HG02981 (cell line): ENCODE measurements around the gene SERPINA6.
"Not testable (repeated sequence)": the region's sequence is repeated elsewhere in the genome, so short reads cannot be mapped to it uniquely, and the experiment has no call there.

Source experiments
- ATAC-seq: cut with Tn5 transposase; IDR thresholded peaks from one replicate; pipeline ENCODE4 v1.9.1; 2021; ENCODE audit warnings: mild to moderate bottlenecking, moderate library complexity; ENCODE audit not compliant: unreplicated experiment

Gene SERPINA6

DNA sequence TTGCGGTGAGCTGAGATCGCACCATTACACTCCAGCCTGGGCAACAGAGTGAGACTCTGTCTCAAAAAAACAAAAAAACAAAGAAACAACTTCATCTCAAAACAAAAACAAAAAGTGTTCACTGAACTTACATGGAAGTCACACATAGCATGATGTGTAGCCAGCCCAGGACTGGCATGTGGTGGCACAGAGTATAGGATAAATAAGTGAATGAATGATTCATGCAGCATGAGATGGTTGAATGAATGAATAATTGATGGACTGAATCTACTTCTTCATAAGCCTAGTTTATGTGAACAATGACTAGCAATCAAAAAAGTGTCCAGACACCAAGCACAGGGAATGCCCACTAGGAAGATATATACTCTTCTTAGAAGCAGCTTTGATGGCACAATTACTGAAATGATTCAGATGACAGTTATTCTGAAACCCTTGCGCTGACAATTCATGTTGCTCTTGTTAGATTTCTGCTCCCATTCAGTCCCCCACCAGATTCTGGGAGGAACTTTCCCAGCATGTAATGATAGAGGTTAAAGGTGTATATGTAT is 31.6 kb upstream of the SERPINA6 start:
- ATAC-seq: no peak

DNA sequence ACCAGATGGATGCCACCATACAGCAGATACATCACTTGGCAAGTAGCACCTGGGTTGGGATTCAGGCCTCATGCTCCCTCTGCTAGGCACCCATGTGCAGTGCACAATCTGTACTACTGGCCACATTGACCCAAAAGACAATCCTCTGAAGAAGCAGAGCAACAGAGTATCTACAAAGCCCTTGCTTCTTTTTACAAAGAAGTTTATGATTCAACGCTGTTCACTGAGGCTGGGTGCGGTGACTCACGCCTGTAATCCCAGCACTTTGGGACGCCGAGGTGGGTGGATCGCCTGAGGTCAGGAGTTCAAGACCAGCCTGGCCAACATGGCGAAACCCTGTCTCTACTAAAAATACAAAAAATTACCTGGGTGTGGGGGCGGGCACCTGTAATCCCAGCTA is 31.1 kb upstream of the SERPINA6 start:
- not testable (repeated sequence) for ATAC-seq

DNA sequence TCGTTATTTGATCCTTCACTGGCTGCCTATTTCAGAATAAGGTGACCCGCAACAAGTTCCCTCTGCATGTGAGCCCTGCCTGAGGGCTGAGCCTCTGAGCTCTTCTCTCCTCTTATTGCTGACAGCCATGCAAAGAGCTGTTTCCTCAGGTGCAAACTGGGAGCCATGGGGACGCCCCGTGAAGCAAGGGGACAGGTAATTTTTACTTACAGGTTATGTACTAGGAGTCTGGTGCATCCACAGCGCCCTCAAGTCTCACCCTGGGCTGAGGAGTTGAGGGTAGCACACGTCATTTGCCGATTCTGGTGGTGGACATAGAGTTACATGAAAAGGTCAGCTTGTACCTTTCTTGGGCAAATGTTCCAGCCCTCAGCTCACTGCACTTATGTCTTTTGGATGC is 26.1 kb upstream of the SERPINA6 start:
- no peak for ATAC-seq

DNA sequence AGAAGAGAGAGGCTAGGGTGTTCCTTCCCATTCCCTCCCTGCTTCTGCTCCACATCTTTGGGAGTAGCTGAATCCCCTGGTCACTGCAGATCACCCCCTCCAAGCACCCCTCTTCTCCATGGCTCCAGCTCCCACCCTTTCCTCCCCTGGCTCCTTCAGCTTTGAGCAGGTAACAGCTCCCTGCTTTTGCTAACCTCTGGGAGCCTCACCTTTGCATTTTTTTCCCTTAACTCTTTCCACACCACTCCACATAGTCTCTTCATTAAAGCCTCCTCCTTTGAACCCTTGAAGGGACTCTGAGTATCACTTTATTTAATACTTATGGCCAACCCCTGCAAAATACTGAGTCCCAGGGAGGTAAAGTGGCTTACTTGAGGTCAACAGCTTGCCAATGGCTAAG is 25.7 kb upstream of the SERPINA6 start:
- ATAC-seq: no peak

DNA sequence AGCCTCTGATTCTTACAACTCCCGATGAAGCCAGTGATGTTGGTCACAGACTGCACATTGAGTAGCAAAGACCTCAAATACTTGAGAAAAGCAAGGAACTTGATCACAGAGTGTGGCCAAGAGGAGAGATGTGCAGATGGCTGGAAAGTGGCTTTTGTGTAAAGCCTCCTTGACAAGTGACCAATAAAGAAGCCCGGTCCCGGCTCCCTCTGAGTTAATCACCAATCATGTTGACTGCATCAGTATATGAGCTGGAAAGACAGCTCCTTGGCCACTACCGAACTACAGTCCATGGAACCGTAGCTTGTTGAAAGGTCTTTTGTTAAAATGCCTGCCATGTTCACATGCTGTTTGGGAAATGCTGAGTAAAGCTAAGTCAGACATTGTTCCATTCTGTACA is 23.7 kb upstream of the SERPINA6 start:
- no peak for ATAC-seq

DNA sequence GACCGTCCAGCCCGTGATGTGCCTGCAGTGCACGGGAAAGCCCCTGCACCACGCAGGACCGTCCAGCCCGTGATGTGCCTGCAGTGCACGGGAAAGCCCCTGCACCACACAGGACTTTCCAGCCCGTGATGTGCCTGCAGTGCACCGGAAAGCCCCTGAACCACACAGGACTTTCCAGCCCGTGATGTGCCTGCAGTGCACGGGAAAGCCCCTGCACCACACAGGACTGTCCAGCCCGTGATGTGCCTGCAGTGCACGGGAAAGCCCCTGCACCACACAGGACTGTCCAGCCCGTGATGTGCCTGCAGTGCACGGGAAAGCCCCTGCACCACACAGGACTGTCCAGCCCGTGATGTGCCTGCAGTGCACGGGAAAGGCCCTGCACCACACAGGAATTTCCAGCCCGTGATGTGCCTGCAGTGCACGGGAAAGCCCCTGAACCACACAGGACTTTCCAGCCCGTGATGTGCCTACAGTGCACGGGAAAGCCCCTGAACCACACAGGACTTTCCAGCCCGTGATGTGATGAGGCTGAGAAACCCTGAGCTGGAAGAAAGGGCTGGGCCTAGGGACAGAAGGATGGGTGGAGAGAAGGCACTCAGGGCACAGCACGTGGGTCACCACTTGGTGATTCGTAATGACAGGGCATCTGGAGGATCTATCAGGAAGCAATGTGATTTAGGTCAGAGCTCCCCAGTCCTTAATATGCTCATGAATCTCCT is 23.1 kb upstream of the SERPINA6 start:
- peak; percentile 60 for ATAC-seq

DNA sequence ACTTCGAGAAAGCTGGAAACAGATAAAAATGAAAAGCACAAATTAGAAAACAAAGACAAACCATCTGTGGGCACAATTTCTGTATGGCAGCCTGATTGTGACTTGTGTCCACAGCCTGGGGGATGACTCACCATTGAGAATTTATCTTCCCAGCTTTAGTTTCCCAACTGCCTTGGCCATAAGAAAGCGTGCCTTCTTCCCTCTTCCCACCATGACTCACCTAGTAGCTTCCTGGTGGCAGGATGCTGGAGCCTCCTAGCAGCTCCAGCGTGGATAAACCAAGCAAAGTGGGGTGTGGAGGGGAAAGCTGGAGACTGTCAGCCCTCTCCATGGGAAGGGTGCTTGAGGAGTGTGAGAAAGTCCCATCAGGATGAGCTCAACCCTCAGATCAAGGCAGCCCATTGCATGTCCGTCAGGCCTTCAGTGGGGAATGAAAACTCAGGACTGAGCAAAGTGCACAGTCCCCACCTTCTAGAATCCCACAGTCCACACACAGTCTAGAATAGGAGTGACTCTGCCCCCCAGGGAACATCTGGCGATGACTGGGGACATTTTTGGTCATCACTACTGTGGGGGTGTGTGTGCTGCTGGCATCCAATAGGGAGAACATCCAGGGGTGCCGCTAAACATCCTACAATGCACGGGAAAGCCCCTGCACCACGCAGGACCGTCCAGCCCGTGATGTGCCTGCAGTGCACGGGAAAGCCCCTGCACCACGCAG is 22.4 kb upstream of the SERPINA6 start:
- ATAC-seq: no peak

DNA sequence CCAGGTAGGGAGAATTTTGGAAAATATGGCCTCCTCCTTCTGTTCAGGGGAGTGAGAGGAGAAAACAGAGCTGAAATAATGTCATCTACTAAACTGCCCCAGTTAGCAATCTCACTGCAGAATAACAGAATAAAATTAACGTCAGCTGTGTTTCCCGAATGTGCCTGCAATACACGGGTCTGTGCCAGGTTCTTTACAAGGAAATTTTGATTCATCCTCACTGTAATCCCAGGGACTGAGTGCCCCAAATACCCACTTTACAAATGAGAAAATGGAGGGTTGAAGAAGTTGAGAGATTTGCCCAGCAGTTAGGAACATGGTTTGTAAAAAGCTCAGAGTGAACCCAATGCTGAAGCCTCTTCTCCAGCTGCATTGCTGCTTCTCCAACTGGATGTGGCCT is 21.3 kb upstream of the SERPINA6 start:
- no peak for ATAC-seq

DNA sequence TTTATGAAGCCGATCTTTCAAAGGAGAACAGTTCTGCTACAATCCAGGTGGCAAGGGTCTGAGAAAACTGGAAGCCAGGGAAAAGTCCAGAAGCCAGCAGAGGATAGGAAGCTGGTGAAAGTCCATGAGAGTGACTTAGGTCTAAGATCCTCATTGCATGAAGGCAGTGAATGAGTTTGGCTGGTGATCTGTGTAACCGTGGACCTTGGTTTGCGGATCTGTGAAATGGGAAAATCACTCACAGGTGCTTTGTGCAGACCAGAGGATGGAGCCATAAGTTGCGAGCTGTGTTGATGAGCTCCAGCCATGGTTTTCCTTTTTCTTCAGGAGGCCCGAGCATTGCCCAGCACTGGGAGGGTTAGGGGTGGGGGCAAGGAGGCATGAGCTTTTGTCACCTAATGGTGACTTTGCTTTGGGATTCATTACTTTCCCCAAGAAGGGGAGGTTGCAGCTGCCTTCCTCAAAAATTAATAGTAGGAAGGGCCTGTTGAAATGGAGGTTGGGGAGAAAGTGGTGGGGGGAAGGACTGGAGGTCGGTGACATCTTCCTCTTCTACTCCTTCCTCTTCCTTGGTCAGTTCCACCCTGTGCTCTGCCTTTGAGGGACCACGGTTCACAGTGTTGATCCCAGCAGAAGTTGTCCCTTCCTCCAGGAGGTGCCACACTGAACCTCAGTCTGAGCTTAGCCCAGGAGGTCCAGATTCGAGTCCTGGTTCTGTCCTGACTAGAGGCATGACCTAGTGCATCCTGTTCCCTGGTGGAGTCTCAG is 20.3 kb upstream of the SERPINA6 start:
- ATAC-seq: no peak

DNA sequence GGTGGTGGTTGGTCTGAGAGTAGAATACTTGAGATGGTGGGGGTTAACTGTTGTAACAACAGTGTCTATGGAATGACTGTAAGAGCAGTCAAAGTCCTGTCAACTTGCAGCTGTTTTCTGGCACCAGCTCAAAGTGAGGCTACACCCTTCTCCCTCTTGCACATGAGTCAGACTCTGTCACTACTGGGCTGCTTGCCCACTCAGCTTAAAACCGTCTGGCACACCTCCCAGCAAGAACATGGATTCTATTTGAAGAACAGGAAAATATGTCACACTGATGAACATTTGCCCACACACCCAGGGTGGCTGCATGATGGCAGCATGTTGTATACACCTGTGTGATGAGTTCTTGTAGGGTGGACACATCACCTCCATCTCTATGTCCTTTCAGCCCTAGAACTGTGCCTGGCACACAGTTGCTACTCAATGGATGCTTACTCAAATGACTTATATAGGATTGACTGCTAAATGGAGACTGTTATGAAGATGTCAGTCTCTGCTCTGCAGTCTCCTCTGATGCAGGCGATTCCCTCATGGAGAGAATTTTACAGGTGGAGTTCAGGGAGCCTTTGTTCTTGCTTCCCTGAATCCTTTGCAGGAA is 19.3 kb upstream of the SERPINA6 start:
- ATAC-seq: no peak

DNA sequence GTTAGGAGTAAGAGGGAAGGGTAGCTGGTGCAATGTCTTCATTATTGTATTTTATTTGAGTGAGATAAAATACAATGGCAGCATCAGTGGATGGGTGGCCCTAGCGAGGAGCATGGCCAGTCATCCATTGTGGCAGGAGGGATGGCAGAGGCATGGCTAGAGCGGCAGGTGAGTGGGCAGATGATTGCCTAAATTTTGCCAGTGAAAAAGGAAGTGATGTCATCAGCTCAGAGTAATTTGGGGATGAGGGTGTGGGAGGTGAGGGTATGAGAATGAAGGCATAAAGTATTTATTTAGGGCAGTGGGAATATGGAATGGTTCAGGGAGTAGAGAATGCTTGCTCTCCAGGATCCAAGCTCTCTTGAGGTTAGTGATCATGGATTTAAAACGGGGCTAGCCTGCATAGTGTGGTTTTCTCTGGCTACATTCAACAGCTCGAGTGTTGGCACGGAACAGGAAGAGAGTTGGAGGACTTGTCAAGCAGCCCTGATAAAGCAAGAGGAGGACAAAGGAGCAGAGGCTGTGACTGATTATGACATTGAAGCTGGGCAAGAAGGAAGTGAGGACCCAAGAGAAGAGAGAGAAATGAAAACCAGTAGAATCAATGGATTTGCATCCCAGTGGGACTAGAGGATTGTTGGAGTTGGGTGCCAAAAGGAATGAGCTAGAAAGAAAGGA is 18.7 kb upstream of the SERPINA6 start:
- ATAC-seq: no peak

DNA sequence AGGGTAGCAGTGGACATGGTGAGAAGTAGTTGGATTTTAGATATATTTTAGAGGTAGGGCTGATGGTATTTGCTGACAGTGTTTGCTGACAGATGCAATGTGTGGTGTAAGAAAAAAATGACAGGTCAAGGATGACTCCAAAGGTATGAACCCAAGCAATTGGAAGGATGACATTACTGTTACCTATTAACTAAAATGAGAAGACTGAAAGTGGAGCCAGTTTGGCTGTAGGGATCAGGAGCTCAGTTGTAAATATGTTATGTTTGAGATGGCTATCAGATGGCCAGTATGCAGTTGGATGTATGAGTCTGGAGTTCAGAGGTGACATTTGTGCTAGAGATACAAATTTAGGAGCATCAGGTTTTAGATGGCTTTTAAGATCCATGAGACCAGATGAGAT is 17.4 kb upstream of the SERPINA6 start:
- no peak for ATAC-seq

DNA sequence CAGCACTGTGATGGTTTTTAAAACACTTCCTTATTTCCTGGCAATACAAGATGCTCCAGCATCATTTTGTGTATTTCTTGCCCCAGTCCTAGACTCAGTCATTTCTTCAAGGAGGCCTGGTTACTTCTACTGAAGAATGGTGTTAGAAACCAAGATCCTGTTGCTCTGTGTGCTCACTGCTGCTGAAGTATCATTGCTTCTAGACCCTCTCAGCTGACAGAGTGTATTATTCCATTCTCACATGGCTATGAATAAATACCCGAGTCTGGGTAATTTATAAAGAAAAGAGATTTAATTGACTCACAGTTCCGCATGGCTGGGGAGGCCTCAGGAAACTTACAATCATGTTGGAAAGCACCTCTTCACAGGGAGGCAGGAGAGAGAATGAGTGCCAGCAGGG is 14.9 kb upstream of the SERPINA6 start:
- no peak for ATAC-seq

DNA sequence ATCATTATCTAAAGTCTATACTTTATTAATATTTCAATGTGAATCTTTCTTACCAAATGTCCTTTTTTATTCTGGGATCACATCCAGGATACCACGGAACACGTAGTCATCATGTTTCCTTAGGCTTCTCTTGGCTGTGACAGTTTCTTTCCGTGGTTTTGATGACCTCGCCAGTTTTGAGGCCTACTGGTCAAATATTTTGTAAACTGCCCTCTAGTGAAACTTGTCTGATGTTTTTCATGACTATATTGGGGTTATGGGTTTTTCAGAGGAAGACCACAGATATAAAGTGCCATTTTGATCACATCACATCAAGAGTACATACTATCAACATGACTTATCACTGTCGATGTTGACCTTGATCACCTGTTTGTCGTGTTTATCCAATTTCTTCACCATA is 14.1 kb upstream of the SERPINA6 start:
- no peak for ATAC-seq

DNA sequence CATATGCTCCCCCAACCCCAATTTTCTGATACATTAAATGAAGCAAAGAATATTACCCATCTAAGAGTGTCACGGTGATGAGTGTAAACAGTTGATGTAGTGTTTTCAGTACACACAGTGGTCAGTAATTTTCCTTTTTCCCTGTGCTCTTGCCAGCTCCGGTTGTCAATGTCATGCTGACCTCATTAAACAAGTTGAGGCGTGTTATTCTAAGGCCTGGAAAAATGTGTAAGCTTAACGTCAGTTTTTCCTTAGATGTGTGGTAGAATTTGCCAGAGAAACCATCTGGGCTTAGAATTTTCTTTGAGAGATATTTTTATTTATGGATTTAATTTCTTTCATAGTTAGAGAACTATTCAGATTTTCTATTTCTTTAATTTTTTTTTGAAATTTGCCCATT is 11.7 kb upstream of the SERPINA6 start:
- no peak for ATAC-seq

DNA sequence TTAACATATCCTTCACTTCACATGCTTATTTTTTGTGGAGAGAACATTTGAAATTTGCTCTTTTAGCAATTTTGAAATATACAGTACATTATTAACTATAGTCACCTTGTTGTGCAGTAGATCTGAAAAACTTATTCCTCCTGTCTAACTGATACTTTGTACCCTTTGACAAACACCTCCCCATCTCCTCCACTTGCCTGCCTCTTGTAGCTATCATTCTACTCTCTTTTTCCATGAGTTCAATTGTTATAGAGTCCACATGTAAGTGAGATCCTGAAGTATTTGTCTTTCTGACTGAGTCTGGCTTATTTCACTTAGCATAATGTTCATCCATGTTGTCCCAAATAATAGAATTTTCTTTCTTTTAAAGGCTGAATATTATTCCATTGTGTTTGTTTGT is 9.5 kb upstream of the SERPINA6 start:
- no peak for ATAC-seq

DNA sequence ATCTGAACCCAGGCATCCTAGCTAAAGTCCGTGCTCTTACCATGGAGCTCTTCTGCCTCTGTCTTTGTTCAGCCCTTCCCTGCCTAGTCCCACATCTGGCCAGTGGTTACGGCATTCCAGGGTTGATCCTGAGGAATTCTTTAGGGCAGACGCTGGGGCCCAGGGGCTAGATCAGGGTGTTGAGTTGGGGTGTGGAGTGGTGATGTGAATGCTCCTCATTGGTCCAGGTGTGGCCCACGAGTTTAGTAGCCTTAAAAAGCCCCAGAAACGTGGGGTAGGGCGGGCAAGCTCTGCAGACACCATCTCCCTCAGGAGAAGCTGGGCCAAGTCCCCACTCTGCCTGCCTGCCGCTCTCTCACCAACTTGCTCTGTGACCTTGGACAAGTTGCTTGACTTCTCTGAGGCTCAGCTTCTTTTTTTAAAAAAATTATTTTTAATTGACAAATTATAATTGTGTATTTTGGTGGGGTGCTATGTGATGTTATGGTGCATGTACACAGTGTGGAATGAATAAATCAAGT is 9.0 kb upstream of the SERPINA6 start:
- ATAC-seq: no peak

DNA sequence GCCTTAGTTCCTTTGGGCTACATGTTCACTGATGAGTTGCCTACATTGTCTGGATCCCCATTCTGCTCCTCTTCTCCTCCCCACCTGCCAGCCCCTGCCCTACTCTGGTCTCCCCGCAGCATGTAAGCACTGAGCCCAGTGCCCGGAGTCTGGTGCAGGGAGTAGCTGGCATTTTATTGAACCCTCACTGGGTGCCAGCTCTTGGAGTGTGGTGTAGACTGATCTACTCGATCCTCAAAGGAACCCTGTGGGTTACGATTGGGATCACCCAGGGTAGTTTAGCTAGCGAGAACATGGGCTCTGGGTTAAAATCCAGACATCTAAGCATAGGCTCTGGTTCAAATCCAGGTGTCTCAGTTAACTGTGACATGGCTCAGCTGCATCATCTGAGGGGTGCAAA is 8.3 kb upstream of the SERPINA6 start:
- ATAC-seq: no peak

DNA sequence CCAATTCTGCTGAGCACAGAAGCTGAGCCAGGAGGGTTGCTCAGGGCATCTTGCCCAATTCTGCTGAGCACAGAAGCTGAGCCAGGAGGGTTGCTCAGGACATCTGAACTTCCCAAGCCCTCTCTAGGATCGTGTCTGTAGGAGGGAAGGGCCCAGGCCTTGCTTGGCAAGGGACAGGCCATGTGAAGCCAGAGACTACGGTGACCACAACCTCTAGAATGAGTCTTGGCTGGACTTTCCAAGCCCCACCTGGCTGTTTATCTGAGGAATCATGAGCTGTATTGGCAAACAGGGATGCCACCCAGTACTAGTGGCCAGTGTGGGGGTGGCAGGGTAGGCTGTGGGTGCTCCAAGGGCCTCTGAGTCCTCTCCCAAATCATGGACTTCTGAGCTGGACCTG is 7.7 kb upstream of the SERPINA6 start:
- no peak for ATAC-seq

DNA sequence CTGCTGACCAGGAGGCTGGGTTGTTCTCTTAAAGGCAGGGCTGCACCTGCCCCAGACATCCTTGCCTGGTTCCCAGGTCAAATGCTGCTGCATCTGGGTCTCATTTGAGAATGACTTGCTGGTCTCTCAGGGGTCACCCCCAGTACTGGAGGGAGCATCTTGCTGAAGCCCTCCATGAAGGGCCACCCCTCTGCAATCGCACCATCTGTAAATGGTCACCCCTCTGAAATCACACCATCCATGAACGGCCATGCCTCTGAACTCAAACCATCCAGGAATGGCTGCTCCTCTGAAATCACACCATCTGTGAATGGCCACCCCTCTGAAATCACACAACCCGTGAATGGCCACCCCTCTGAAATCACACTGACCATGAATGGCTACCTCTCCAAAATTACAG is 7.3 kb upstream of the SERPINA6 start:
- ATAC-seq: no peak

DNA sequence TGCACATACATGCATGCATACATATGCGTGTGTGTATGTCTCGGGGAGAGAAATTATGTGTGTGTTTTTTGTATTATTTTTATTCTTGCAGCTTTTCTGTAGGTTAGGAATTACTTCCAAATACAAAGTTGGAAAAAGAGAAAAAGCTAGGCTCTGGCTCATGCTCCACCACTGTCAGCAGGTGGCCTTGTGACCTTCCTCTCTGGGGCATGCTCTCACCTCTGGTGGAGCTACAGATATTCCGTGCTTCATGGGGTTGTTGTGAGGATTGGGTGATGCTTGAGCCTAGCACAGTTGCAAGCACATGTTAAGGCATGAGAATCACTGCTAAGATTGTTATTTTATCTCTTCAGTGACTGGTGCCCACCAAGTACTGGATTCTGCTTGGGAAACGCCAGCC is 6.7 kb upstream of the SERPINA6 start:
- no peak for ATAC-seq
